Omental fat pad (tissue), 4 donors: ENCODE data around the gene TRIM24. TPM values are rescaled to one million over a fixed set of nuclear protein-coding genes. Genes with fewer than 3 reads are reported as not detected.

Experiments
- ATAC-seq: fragments of 150-250 bp; one replicate; pipeline ENCODE4 v1.9.1; 2016; ENCODE audit warnings: mild to moderate bottlenecking, moderate library complexity; ENCODE audit not compliant: low FRiP score
- DNase-seq: peaks from one replicate; pipeline ENCODE4 v3.0.0-alpha.2; 2019; ENCODE audit warnings: low spot score
- CTCF ChIP-seq, 3 donors: fragments of 450-650 bp; IDR thresholded peaks; one replicate each; pipeline ENCODE4 v1.5.1; 2016 to 2017; ENCODE audit warnings: antibody characterized with exemption in 3 of 3, mild to moderate bottlenecking in 3 of 3, moderate library complexity in 2 of 3
- total RNA-seq, 4 donors: library from RNA; depleted of rRNA; stranded (reverse); fragments of >200 nt; gene quantifications; one replicate each; pipeline ENCODE4 v1.1.0, GENCODE V29; 2016

Gene TRIM24
- total RNA-seq, 4 donors from 2014 or later, result 9.2 to 20.6 (median 11.4) TPM

GRCh38 chr7:138513344-138513871 is 53.3 kb downstream of the TRIM24 start:
- DNase-seq, result no peak
- no peak for ATAC-seq
- no peak for TF ChIP-seq CTCF (IDR thresholded peaks at IDR 0.05)

GRCh38 chr7:138514044-138514443 is 54.0 kb downstream of the TRIM24 start:
- TF ChIP-seq CTCF (IDR thresholded peaks at IDR 0.05), result no peak
- no peak for ATAC-seq
- DNase-seq, result no peak

- DNase-seq (no peak), ATAC-seq (no peak)
- no peak for TF ChIP-seq CTCF (IDR thresholded peaks at IDR 0.05)
These were observed 55.0 kb downstream of the TRIM24 start for GRCh38 chr7:138515001-138515528.

GRCh38 chr7:138519061-138519798 is 59.2 kb downstream of the TRIM24 start:
- no peak for DNase-seq
- no peak for ATAC-seq
- TF ChIP-seq CTCF (IDR thresholded peaks at IDR 0.05), result no peak

GRCh38 chr7:138520742-138521141 is 60.7 kb downstream of the TRIM24 start:
- no peak for TF ChIP-seq CTCF (IDR thresholded peaks at IDR 0.05)
- ATAC-seq, result no peak
- DNase-seq, result no peak

- TF ChIP-seq CTCF (IDR thresholded peaks at IDR 0.05), result no peak
- DNase-seq (no peak), ATAC-seq (no peak)
These were observed 61.9 kb downstream of the TRIM24 start for GRCh38 chr7:138521837-138522461.
